Measurements from ENCODE around the gene CKM.
"Not testable (repeated sequence)": the region's sequence is repeated elsewhere in the genome, so short reads cannot be mapped to it uniquely, and the experiment has no call there.

Gene CKM

GRCh38 chr19:45280471-45280961 lies 42.2 kb downstream of the CKM start:
- no peaks in the 10 kb centered on the region for H3K27me3 ChIP-seq (ENCODE audit: insufficient read depth, low read length)
- no peak overlapping the region for H3K27ac ChIP-seq (ENCODE audit: low read depth, low read length)
- no peak overlapping the region for H3K9ac ChIP-seq (ENCODE audit: low read depth, low read length)
- H3K4me1 ChIP-seq (ENCODE audit: insufficient read depth, low read length): no peaks in the 10 kb centered on the region
- H3K36me3 ChIP-seq (ENCODE audit: insufficient read depth, low read length): peaks cover 61% of the 10 kb centered on the region
- H3K4me3 ChIP-seq (ENCODE audit: low read length): no peak overlapping the region
- H3K9me3 ChIP-seq (ENCODE audit: insufficient read depth, low read depth, low read length): no peaks in the 10 kb centered on the region
- WGBS: 94% methylated on average over 19 of the region's 19 CpGs

GRCh38 chr19:45279587-45280192 lies 43.0 kb downstream of the CKM start:
- Histone ChIP-seq H3K4me3 (ENCODE audit: low read length) (no peak overlapping the region), H3K27me3 (ENCODE audit: insufficient read depth, low read length) (no peaks in the 10 kb centered on the region), H3K27ac (ENCODE audit: low read depth, low read length) (no peak overlapping the region), H3K4me1 (ENCODE audit: insufficient read depth, low read length) (no peaks in the 10 kb centered on the region), H3K36me3 (ENCODE audit: insufficient read depth, low read length) (peaks cover 60% of the 10 kb centered on the region), H3K9ac (ENCODE audit: low read depth, low read length) (no peak overlapping the region), H3K9me3 (ENCODE audit: insufficient read depth, low read depth, low read length) (no peaks in the 10 kb centered on the region)
- 93% methylated on average over 3 of the region's 3 CpGs for WGBS

GRCh38 chr19:45278087-45278486 lies 44.6 kb downstream of the CKM start:
- Histone ChIP-seq H3K4me1 (ENCODE audit: insufficient read depth, low read length) (no peaks in the 10 kb centered on the region), H3K9ac (ENCODE audit: low read depth, low read length) (no peak overlapping the region), H3K36me3 (ENCODE audit: insufficient read depth, low read length) (peaks cover 61% of the 10 kb centered on the region), H3K27ac (ENCODE audit: low read depth, low read length) (no peak overlapping the region), H3K27me3 (ENCODE audit: insufficient read depth, low read length) (no peaks in the 10 kb centered on the region), H3K4me3 (ENCODE audit: low read length) (no peak overlapping the region), H3K9me3 (ENCODE audit: insufficient read depth, low read depth, low read length) (no peaks in the 10 kb centered on the region)
- 92% methylated on average over 10 of the region's 10 CpGs for WGBS

- Histone ChIP-seq H3K4me1 (ENCODE audit: insufficient read depth, low read length) (no peaks in the 10 kb centered on the region), H3K36me3 (ENCODE audit: insufficient read depth, low read length) (peaks cover 63% of the 10 kb centered on the region), H3K4me3 (ENCODE audit: low read length) (no peak overlapping the region), H3K27me3 (ENCODE audit: insufficient read depth, low read length) (no peaks in the 10 kb centered on the region), H3K9ac (ENCODE audit: low read depth, low read length) (no peak overlapping the region), H3K9me3 (ENCODE audit: insufficient read depth, low read depth, low read length) (no peaks in the 10 kb centered on the region), H3K27ac (ENCODE audit: low read depth, low read length) (no peak overlapping the region)
- 89% methylated on average over 6 of the region's 7 CpGs for WGBS
These were observed 46.4 kb downstream of the CKM start for GRCh38 chr19:45276284-45276687.

GRCh38 chr19:45275370-45275971 lies 47.2 kb downstream of the CKM start:
- Histone ChIP-seq H3K4me3 (ENCODE audit: low read length) (no peak overlapping the region), H3K9ac (ENCODE audit: low read depth, low read length) (no peak overlapping the region), H3K27me3 (ENCODE audit: insufficient read depth, low read length) (no peaks in the 10 kb centered on the region), H3K27ac (ENCODE audit: low read depth, low read length) (no peak overlapping the region), H3K9me3 (ENCODE audit: insufficient read depth, low read depth, low read length) (no peaks in the 10 kb centered on the region), H3K4me1 (ENCODE audit: insufficient read depth, low read length) (no peaks in the 10 kb centered on the region), H3K36me3 (ENCODE audit: insufficient read depth, low read length) (peaks cover 63% of the 10 kb centered on the region)
- WGBS: 88% methylated on average over 12 of the region's 12 CpGs

- H3K9me3 ChIP-seq (ENCODE audit: insufficient read depth, low read depth, low read length): no peaks in the 10 kb centered on the region
- peaks cover 56% of the 10 kb centered on the region for H3K36me3 ChIP-seq (ENCODE audit: insufficient read depth, low read length)
- no peak overlapping the region for H3K4me3 ChIP-seq (ENCODE audit: low read length)
- no peaks in the 10 kb centered on the region for H3K4me1 ChIP-seq (ENCODE audit: insufficient read depth, low read length)
- 95% methylated on average over 14 of the region's 14 CpGs for WGBS
- H3K27ac ChIP-seq (ENCODE audit: low read depth, low read length): no peak overlapping the region
- no peak overlapping the region for H3K9ac ChIP-seq (ENCODE audit: low read depth, low read length)
- H3K27me3 ChIP-seq (ENCODE audit: insufficient read depth, low read length): no peaks in the 10 kb centered on the region
These were observed 49.2 kb downstream of the CKM start for GRCh38 chr19:45273521-45273855.

GRCh38 chr19:45271735-45272108 lies 51.0 kb downstream of the CKM start:
- H3K4me1 ChIP-seq (ENCODE audit: insufficient read depth, low read length): no peaks in the 10 kb centered on the region
- no peak overlapping the region for H3K27ac ChIP-seq (ENCODE audit: low read depth, low read length)
- no peak overlapping the region for H3K9ac ChIP-seq (ENCODE audit: low read depth, low read length)
- no peaks in the 10 kb centered on the region for H3K9me3 ChIP-seq (ENCODE audit: insufficient read depth, low read depth, low read length)
- no peaks in the 10 kb centered on the region for H3K27me3 ChIP-seq (ENCODE audit: insufficient read depth, low read length)
- H3K36me3 ChIP-seq (ENCODE audit: insufficient read depth, low read length): peaks cover 49% of the 10 kb centered on the region
- H3K4me3 ChIP-seq (ENCODE audit: low read length): no peak overlapping the region
- WGBS: 80% methylated on average over 7 of the region's 7 CpGs

- Histone ChIP-seq H3K9me3 (ENCODE audit: insufficient read depth, low read depth, low read length) (no peaks in the 10 kb centered on the region), H3K4me3 (ENCODE audit: low read length) (no peak overlapping the region), H3K9ac (ENCODE audit: low read depth, low read length) (no peak overlapping the region), H3K27me3 (ENCODE audit: insufficient read depth, low read length) (no peaks in the 10 kb centered on the region), H3K36me3 (ENCODE audit: insufficient read depth, low read length) (peaks cover 51% of the 10 kb centered on the region), H3K4me1 (ENCODE audit: insufficient read depth, low read length) (no peaks in the 10 kb centered on the region), H3K27ac (ENCODE audit: low read depth, low read length) (no peak overlapping the region)
- WGBS: 94% methylated on average over 20 of the region's 21 CpGs
These were observed 51.5 kb downstream of the CKM start for GRCh38 chr19:45271098-45271734.

GRCh38 chr19:45269939-45270338 lies 52.7 kb downstream of the CKM start:
- 90% methylated on average over 13 of the region's 13 CpGs for WGBS
- not testable (repeated sequence) for H3K4me1 ChIP-seq (ENCODE audit: insufficient read depth, low read length); H3K27ac ChIP-seq (ENCODE audit: low read depth, low read length); H3K4me3 ChIP-seq (ENCODE audit: low read length); H3K9me3 ChIP-seq (ENCODE audit: insufficient read depth, low read depth, low read length); H3K27me3 ChIP-seq (ENCODE audit: insufficient read depth, low read length); H3K9ac ChIP-seq (ENCODE audit: low read depth, low read length)
- H3K36me3 ChIP-seq (ENCODE audit: insufficient read depth, low read length): peaks cover 52% of the 10 kb centered on the region

GRCh38 chr19:45267296-45267695 lies 55.4 kb downstream of the CKM start:
- 95% methylated on average over 12 of the region's 12 CpGs for WGBS
- no peak overlapping the region for H3K4me3 ChIP-seq (ENCODE audit: low read length)
- H3K4me1 ChIP-seq (ENCODE audit: insufficient read depth, low read length): no peaks in the 10 kb centered on the region
- no peaks in the 10 kb centered on the region for H3K9me3 ChIP-seq (ENCODE audit: insufficient read depth, low read depth, low read length)
- H3K9ac ChIP-seq (ENCODE audit: low read depth, low read length): no peak overlapping the region
- H3K27me3 ChIP-seq (ENCODE audit: insufficient read depth, low read length): no peaks in the 10 kb centered on the region
- H3K36me3 ChIP-seq (ENCODE audit: insufficient read depth, low read length): peaks cover 41% of the 10 kb centered on the region
- no peak overlapping the region for H3K27ac ChIP-seq (ENCODE audit: low read depth, low read length)

- Histone ChIP-seq H3K4me1 (ENCODE audit: insufficient read depth, low read length) (no peaks in the 10 kb centered on the region), H3K36me3 (ENCODE audit: insufficient read depth, low read length) (peaks cover 32% of the 10 kb centered on the region; the same call in 1 of the 2 replicates), H3K9ac (ENCODE audit: low read depth, low read length) (no peak overlapping the region), H3K9me3 (ENCODE audit: insufficient read depth, low read depth, low read length) (no peaks in the 10 kb centered on the region), H3K27ac (ENCODE audit: low read depth, low read length) (no peak overlapping the region), H3K27me3 (ENCODE audit: insufficient read depth, low read length) (no peaks in the 10 kb centered on the region), H3K4me3 (ENCODE audit: low read length) (no peak overlapping the region)
- WGBS: 93% methylated on average over 5 of the region's 5 CpGs
These were observed 57.3 kb downstream of the CKM start for GRCh38 chr19:45265375-45265774.
